Measurements from ENCODE around the gene SELENOK.

The SELENOK gene

GRCh38 chr3:53859178-53859577 lies 32.5 kb downstream of the SELENOK start:
- no peaks in the 10 kb centered on the region for H3K27me3 ChIP-seq (ENCODE audit: control insufficient read depth in 2 of 2, insufficient read depth in 2 of 2, low read length in 2 of 2)

GRCh38 chr3:53858096-53858741 lies 33.4 kb downstream of the SELENOK start:
- Histone ChIP-seq H3K4me3 (ENCODE audit: low read length in 2 of 2) (no peak overlapping the region), H3K27ac (ENCODE audit: low read depth in 2 of 2, low read length in 2 of 2) (no peak overlapping the region), H3K36me3 (ENCODE audit: control insufficient read depth in 2 of 2, insufficient read depth in 2 of 2, low read length in 2 of 2) (peaks cover 13 to 24% of the 10 kb centered on the region in 2 donors), H3K9ac (ENCODE audit: low read depth in 1 of 2, low read length in 2 of 2) (no peak overlapping the region), H3K9me3 (ENCODE audit: control insufficient read depth in 2 of 2, low read length in 2 of 2) (no peaks in the 10 kb centered on the region), H3K4me1 (ENCODE audit: control insufficient read depth in 2 of 2, insufficient read depth in 2 of 2, low read length in 2 of 2) (no peaks in the 10 kb centered on the region), H3K27me3 (ENCODE audit: control insufficient read depth in 2 of 2, insufficient read depth in 2 of 2, low read length in 2 of 2) (no peaks in the 10 kb centered on the region)

More at GRCh38 chr3:53859178-53859577, 32.5 kb downstream of the SELENOK start:
- Histone ChIP-seq H3K9ac (ENCODE audit: low read depth in 1 of 2, low read length in 2 of 2) (no peak overlapping the region), H3K9me3 (ENCODE audit: control insufficient read depth in 2 of 2, low read length in 2 of 2) (no peaks in the 10 kb centered on the region), H3K27ac (ENCODE audit: low read depth in 2 of 2, low read length in 2 of 2) (no peak overlapping the region), H3K4me3 (ENCODE audit: low read length in 2 of 2) (no peak overlapping the region), H3K4me1 (ENCODE audit: control insufficient read depth in 2 of 2, insufficient read depth in 2 of 2, low read length in 2 of 2) (no peaks in the 10 kb centered on the region), H3K36me3 (ENCODE audit: control insufficient read depth in 2 of 2, insufficient read depth in 2 of 2, low read length in 2 of 2) (peaks cover 19 to 24% of the 10 kb centered on the region in 2 donors)

GRCh38 chr3:53856964-53857363 lies 34.7 kb downstream of the SELENOK start:
- no peak overlapping the region for H3K27ac ChIP-seq (ENCODE audit: low read depth in 2 of 2, low read length in 2 of 2)
- peaks cover 10 to 18% of the 10 kb centered on the region in 2 donors for H3K36me3 ChIP-seq (ENCODE audit: control insufficient read depth in 2 of 2, insufficient read depth in 2 of 2, low read length in 2 of 2)
- no peaks in the 10 kb centered on the region for H3K9me3 ChIP-seq (ENCODE audit: control insufficient read depth in 2 of 2, low read length in 2 of 2)
- H3K27me3 ChIP-seq (ENCODE audit: control insufficient read depth in 2 of 2, insufficient read depth in 2 of 2, low read length in 2 of 2) = no peaks in the 10 kb centered on the region
- H3K9ac ChIP-seq (ENCODE audit: low read depth in 1 of 2, low read length in 2 of 2) = no peak overlapping the region
- no peak overlapping the region for H3K4me3 ChIP-seq (ENCODE audit: low read length in 2 of 2)
- H3K4me1 ChIP-seq (ENCODE audit: control insufficient read depth in 2 of 2, insufficient read depth in 2 of 2, low read length in 2 of 2) = no peaks in the 10 kb centered on the region

GRCh38 chr3:53850895-53851294 lies 40.8 kb downstream of the SELENOK start:
- Histone ChIP-seq H3K27me3 (ENCODE audit: control insufficient read depth in 2 of 2, insufficient read depth in 2 of 2, low read length in 2 of 2) (peaks cover 0 to 3% of the 10 kb centered on the region in 2 donors), H3K4me3 (ENCODE audit: low read length in 2 of 2) (no peak overlapping the region), H3K9me3 (ENCODE audit: control insufficient read depth in 2 of 2, low read length in 2 of 2) (no peaks in the 10 kb centered on the region), H3K9ac (ENCODE audit: low read depth in 1 of 2, low read length in 2 of 2) (no peak overlapping the region), H3K27ac (ENCODE audit: low read depth in 2 of 2, low read length in 2 of 2) (no peak overlapping the region), H3K36me3 (ENCODE audit: control insufficient read depth in 2 of 2, insufficient read depth in 2 of 2, low read length in 2 of 2) (no peaks in the 10 kb centered on the region), H3K4me1 (ENCODE audit: control insufficient read depth in 2 of 2, insufficient read depth in 2 of 2, low read length in 2 of 2) (peaks cover 5% of the 10 kb centered on the region in 2 donors)

GRCh38 chr3:53849916-53850315 lies 41.7 kb downstream of the SELENOK start:
- H3K9ac ChIP-seq (ENCODE audit: low read depth in 1 of 2, low read length in 2 of 2) = no peak overlapping the region
- no peaks in the 10 kb centered on the region for H3K36me3 ChIP-seq (ENCODE audit: control insufficient read depth in 2 of 2, insufficient read depth in 2 of 2, low read length in 2 of 2)
- H3K4me1 ChIP-seq (ENCODE audit: control insufficient read depth in 2 of 2, insufficient read depth in 2 of 2, low read length in 2 of 2) = peaks cover 11% of the 10 kb centered on the region in 2 donors
- H3K27ac ChIP-seq (ENCODE audit: low read depth in 2 of 2, low read length in 2 of 2) = no peak overlapping the region
- peaks cover 0 to 3% of the 10 kb centered on the region in 2 donors for H3K27me3 ChIP-seq (ENCODE audit: control insufficient read depth in 2 of 2, insufficient read depth in 2 of 2, low read length in 2 of 2)
- H3K4me3 ChIP-seq (ENCODE audit: low read length in 2 of 2) = no peak overlapping the region
- H3K9me3 ChIP-seq (ENCODE audit: control insufficient read depth in 2 of 2, low read length in 2 of 2) = no peaks in the 10 kb centered on the region

GRCh38 chr3:53846851-53847155 lies 44.9 kb downstream of the SELENOK start:
- Histone ChIP-seq H3K27me3 (ENCODE audit: control insufficient read depth in 2 of 2, insufficient read depth in 2 of 2, low read length in 2 of 2) (peaks cover 0 to 3% of the 10 kb centered on the region in 2 donors), H3K4me1 (ENCODE audit: control insufficient read depth in 2 of 2, insufficient read depth in 2 of 2, low read length in 2 of 2) (peaks cover 30 to 35% of the 10 kb centered on the region in 2 donors), H3K4me3 (ENCODE audit: low read length in 2 of 2) (peak overlapping the region; percentile 65 to 76), H3K36me3 (ENCODE audit: control insufficient read depth in 2 of 2, insufficient read depth in 2 of 2, low read length in 2 of 2) (no peaks in the 10 kb centered on the region), H3K27ac (ENCODE audit: low read depth in 2 of 2, low read length in 2 of 2) (no peak overlapping the region), H3K9ac (ENCODE audit: low read depth in 1 of 2, low read length in 2 of 2) (peak overlapping the region; percentile 24 to 81), H3K9me3 (ENCODE audit: control insufficient read depth in 2 of 2, low read length in 2 of 2) (no peaks in the 10 kb centered on the region)

GRCh38 chr3:53846134-53846850 lies 45.4 kb downstream of the SELENOK start, which contains the start of the genes CHDH and IL17RB:
CHDH (minus strand) TSS chr3:53846419; CDS start chr3:53824008, 22,411 bp downstream.
IL17RB (plus strand) TSS chr3:53846568; CDS start chr3:53846589, 21 bp downstream.
- Histone ChIP-seq H3K27me3 (ENCODE audit: control insufficient read depth in 2 of 2, insufficient read depth in 2 of 2, low read length in 2 of 2) (peaks cover 0 to 3% of the 10 kb centered on the region in 2 donors), H3K27ac (ENCODE audit: low read depth in 2 of 2, low read length in 2 of 2) (peak within 1 kb of the TSS; percentile 79 to 92), H3K4me1 (ENCODE audit: control insufficient read depth in 2 of 2, insufficient read depth in 2 of 2, low read length in 2 of 2) (peaks cover 30 to 39% of the 10 kb centered on the region in 2 donors), H3K9ac (ENCODE audit: low read depth in 1 of 2, low read length in 2 of 2) (peak within 1 kb of the TSS; percentile 52 to 81), H3K36me3 (ENCODE audit: control insufficient read depth in 2 of 2, insufficient read depth in 2 of 2, low read length in 2 of 2) (no peaks in the 10 kb centered on the region), H3K4me3 (ENCODE audit: low read length in 2 of 2) (peak within 1 kb of the TSS; percentile 65 to 76), H3K9me3 (ENCODE audit: control insufficient read depth in 2 of 2, low read length in 2 of 2) (no peaks in the 10 kb centered on the region)

- peaks cover 30 to 41% of the 10 kb centered on the region in 2 donors for H3K4me1 ChIP-seq (ENCODE audit: control insufficient read depth in 2 of 2, insufficient read depth in 2 of 2, low read length in 2 of 2)
- H3K36me3 ChIP-seq (ENCODE audit: control insufficient read depth in 2 of 2, insufficient read depth in 2 of 2, low read length in 2 of 2) = no peaks in the 10 kb centered on the region
- peak overlapping the region; percentile 79 to 92 for H3K27ac ChIP-seq (ENCODE audit: low read depth in 2 of 2, low read length in 2 of 2)
- peaks cover 0 to 3% of the 10 kb centered on the region in 2 donors for H3K27me3 ChIP-seq (ENCODE audit: control insufficient read depth in 2 of 2, insufficient read depth in 2 of 2, low read length in 2 of 2)
- H3K4me3 ChIP-seq (ENCODE audit: low read length in 2 of 2) = peak overlapping the region; percentile 65 to 76
- H3K9ac ChIP-seq (ENCODE audit: low read depth in 1 of 2, low read length in 2 of 2) = peak overlapping the region in 1 of 2 donors; percentile 81
- no peaks in the 10 kb centered on the region for H3K9me3 ChIP-seq (ENCODE audit: control insufficient read depth in 2 of 2, low read length in 2 of 2)
Observed at GRCh38 chr3:53845881-53846133, 45.9 kb downstream of the SELENOK start.

GRCh38 chr3:53845103-53845880 lies 46.4 kb downstream of the SELENOK start:
- H3K4me1 ChIP-seq (ENCODE audit: control insufficient read depth in 2 of 2, insufficient read depth in 2 of 2, low read length in 2 of 2) = peaks cover 30 to 41% of the 10 kb centered on the region in 2 donors
- no peaks in the 10 kb centered on the region for H3K36me3 ChIP-seq (ENCODE audit: control insufficient read depth in 2 of 2, insufficient read depth in 2 of 2, low read length in 2 of 2)
- H3K27ac ChIP-seq (ENCODE audit: low read depth in 2 of 2, low read length in 2 of 2) = peak overlapping the region; percentile 79 to 92
- H3K9ac ChIP-seq (ENCODE audit: low read depth in 1 of 2, low read length in 2 of 2) = peak overlapping the region; percentile 52 to 81
- H3K27me3 ChIP-seq (ENCODE audit: control insufficient read depth in 2 of 2, insufficient read depth in 2 of 2, low read length in 2 of 2) = peaks cover 0 to 3% of the 10 kb centered on the region in 2 donors
- peak overlapping the region; percentile 65 to 76 for H3K4me3 ChIP-seq (ENCODE audit: low read length in 2 of 2)
- no peaks in the 10 kb centered on the region for H3K9me3 ChIP-seq (ENCODE audit: control insufficient read depth in 2 of 2, low read length in 2 of 2)
